HL-60 (cell line): ENCODE measurements around the gene TOP3B.
A peak's percentile ranks its signal among the peaks of the same experiment; 100 is the strongest.

Source experiments
- DNase-seq, 2 experiments: peaks; one replicate each; pipeline ENCODE4 v3.0.0-alpha.2; 2010 to 2020; ENCODE audit warnings: low read depth in 1 of 2, low spot score in 1 of 2
- H3K27ac ChIP-seq: fragments of 250-450 bp; sonication (Bioruptor Pico); replicated peaks from 2 replicates; pipeline ENCODE4 v1.5.1; 2020; ENCODE audit warnings: mild to moderate bottlenecking, moderate library complexity
- H3K27me3 ChIP-seq: fragments of 250-450 bp; sonication (Bioruptor Pico); 2 replicates; pipeline ENCODE4 v1.5.1; 2021; ENCODE audit warnings: mild to moderate bottlenecking, moderate library complexity; ENCODE audit not compliant: insufficient read depth, poor library complexity, severe bottlenecking
- H3K4me3 ChIP-seq: replicated peaks from 2 replicates; pipeline ENCODE4 v1.5.1; 2011; ENCODE audit warnings: mild to moderate bottlenecking, control low read depth, low read length; ENCODE audit not compliant: insufficient read depth
- GABPA ChIP-seq: IDR thresholded peaks from 2 replicates; pipeline ENCODE4 v1.6.1; 2012; ENCODE audit warnings: low read depth
- POLR2AphosphoS5 ChIP-seq: IDR thresholded peaks from 2 replicates; pipeline ENCODE4 v1.6.1; 2012; ENCODE audit warnings: low read depth
- SPI1 ChIP-seq: IDR thresholded peaks from 2 replicates; pipeline ENCODE4 v1.6.1; 2012; ENCODE audit warnings: low read depth, mild to moderate bottlenecking, borderline replicate concordance
- TF ChIP-seq, protein P1 (sequence below): IDR thresholded peaks from one replicate; pipeline ENCODE4 v1.5.1; 2011; ENCODE audit warnings: low read length, control low read depth, inconsistent platforms; ENCODE audit not compliant: insufficient read depth
- TF ChIP-seq, protein P2 (sequence below): IDR thresholded peaks from 2 replicates; pipeline ENCODE4 v1.6.1; 2012; ENCODE audit warnings: low read depth; ENCODE audit not compliant: insufficient replicate concordance

TOP3B gene

GRCh38 chr22:21958360-21959273 is 24.0 kb downstream of the TOP3B start:
- Histone ChIP-seq H3K27me3 (no peaks in the 10 kb centered on the region), H3K27ac (no peak overlapping the region), H3K4me3 (no peak overlapping the region)
- DNase-seq = no peak
- TF ChIP-seq, protein P1, sequence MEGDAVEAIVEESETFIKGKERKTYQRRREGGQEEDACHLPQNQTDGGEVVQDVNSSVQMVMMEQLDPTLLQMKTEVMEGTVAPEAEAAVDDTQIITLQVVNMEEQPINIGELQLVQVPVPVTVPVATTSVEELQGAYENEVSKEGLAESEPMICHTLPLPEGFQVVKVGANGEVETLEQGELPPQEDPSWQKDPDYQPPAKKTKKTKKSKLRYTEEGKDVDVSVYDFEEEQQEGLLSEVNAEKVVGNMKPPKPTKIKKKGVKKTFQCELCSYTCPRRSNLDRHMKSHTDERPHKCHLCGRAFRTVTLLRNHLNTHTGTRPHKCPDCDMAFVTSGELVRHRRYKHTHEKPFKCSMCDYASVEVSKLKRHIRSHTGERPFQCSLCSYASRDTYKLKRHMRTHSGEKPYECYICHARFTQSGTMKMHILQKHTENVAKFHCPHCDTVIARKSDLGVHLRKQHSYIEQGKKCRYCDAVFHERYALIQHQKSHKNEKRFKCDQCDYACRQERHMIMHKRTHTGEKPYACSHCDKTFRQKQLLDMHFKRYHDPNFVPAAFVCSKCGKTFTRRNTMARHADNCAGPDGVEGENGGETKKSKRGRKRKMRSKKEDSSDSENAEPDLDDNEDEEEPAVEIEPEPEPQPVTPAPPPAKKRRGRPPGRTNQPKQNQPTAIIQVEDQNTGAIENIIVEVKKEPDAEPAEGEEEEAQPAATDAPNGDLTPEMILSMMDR = no peak
- no peak; the same call in 1 of the 2 replicates for TF ChIP-seq POLR2AphosphoS5
- no peak for TF ChIP-seq GABPA
- TF ChIP-seq, protein P2, sequence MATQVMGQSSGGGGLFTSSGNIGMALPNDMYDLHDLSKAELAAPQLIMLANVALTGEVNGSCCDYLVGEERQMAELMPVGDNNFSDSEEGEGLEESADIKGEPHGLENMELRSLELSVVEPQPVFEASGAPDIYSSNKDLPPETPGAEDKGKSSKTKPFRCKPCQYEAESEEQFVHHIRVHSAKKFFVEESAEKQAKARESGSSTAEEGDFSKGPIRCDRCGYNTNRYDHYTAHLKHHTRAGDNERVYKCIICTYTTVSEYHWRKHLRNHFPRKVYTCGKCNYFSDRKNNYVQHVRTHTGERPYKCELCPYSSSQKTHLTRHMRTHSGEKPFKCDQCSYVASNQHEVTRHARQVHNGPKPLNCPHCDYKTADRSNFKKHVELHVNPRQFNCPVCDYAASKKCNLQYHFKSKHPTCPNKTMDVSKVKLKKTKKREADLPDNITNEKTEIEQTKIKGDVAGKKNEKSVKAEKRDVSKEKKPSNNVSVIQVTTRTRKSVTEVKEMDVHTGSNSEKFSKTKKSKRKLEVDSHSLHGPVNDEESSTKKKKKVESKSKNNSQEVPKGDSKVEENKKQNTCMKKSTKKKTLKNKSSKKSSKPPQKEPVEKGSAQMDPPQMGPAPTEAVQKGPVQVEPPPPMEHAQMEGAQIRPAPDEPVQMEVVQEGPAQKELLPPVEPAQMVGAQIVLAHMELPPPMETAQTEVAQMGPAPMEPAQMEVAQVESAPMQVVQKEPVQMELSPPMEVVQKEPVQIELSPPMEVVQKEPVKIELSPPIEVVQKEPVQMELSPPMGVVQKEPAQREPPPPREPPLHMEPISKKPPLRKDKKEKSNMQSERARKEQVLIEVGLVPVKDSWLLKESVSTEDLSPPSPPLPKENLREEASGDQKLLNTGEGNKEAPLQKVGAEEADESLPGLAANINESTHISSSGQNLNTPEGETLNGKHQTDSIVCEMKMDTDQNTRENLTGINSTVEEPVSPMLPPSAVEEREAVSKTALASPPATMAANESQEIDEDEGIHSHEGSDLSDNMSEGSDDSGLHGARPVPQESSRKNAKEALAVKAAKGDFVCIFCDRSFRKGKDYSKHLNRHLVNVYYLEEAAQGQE = no peak
- no peak for TF ChIP-seq SPI1

DNA sequence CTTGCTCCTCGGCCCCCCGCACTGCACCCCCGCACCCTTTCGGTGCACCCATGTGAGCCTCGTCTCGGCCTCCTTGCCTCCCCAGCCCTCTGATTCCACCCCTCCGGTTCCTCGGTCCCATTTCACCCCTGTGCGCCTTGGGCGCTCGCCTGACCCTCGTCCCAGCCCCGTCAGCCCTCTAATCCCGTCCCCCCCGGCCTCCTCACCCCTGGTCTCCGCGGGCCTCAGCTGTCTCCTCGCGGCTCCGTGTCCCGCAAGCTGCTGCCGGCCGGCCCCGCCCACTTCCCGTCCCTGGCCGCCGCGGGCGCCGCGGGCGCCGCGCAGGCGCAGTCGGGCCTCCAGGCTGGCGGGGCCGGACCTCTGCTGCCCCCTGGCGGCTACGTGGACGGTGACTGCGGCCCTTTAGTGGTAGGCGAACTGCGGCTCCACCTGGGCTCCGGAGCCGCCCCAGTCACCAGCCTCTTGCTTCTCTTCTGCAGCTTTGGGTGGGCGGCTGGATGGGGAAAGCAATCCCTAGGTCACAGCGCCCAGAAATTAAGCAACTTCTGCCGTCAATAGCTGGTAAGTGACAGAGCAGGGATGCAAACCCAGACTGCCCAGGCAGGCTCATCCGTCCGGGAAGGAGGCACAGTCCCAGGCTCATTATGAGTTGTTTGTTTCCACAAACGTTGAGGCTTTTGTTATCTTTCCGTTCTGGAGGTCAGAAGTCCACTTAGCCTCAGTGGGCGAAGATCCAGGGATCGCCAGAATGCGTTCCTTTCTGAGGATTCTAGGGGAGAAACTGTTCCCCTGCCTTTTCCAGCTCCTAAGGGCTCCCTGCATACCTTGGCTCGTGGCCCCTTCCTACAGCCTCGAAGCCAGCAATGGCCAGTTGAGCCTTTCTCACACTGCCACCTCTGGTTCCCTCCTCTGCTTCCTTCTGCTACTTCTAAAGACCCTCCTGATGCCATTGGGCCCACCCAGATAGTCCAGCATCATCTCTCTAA is 29.7 kb downstream of the TOP3B start, which contains the start of gene PPM1F:
PPM1F (minus strand) TSS at position 263 of the 986 bp plus-strand sequence. CDS start 6,800 bp downstream, outside the sequence.
- no peaks in the 10 kb centered on the region for H3K27me3 ChIP-seq
- peak within 1 kb of the TSS; percentile 89 for H3K4me3 ChIP-seq
- peak within 1 kb of the TSS; percentile 75 for H3K27ac ChIP-seq
- no peak for TF ChIP-seq GABPA
- TF ChIP-seq, protein P1 = peak; percentile 37
- peak; percentile 64; the same call in 1 of the 2 replicates for TF ChIP-seq SPI1
- DNase-seq = peak; percentile 59 to 77

DNA sequence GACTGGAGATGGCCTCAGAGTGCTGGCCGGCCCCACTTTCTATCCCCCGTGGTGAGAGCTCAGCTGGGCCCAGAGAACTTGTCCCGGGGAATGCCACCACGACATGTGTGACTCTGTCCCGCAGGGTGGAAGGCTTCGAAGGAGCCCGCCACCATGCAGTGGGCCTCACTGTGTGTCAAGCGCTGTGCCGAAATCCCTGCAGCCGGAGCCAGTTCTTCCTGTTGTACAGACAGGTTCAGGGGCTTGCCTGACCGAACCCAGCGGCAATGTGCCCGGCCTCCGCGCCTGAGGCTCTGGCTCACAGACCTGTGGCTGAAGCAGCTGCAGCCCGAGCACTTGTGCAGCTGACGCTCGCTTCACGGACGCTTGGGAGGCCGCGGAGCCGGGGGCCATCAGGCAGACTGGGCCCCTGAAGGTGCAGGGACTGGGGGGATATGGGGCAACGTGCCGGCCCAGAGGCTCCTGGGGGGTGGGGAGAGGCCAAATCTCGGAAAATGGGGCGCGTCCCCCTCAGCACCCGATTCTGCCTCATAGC is 30.6 kb downstream of the TOP3B start:
- H3K27me3 ChIP-seq = no peaks in the 10 kb centered on the region
- TF ChIP-seq, protein P1 = no peak
- no peak for TF ChIP-seq SPI1

GRCh38 chr22:21951062-21951461 is 31.5 kb downstream of the TOP3B start:
- TF ChIP-seq, protein P2 = no peak
- peak overlapping the region; percentile 48 for H3K27ac ChIP-seq
- no peaks in the 10 kb centered on the region for H3K27me3 ChIP-seq
- DNase-seq = no peak
- H3K4me3 ChIP-seq = no peak overlapping the region

More for the DNA sequence above, 30.6 kb downstream of the TOP3B start:
- peak; percentile 28 to 49 for DNase-seq
- H3K4me3 ChIP-seq = peak overlapping the region; percentile 89
- H3K27ac ChIP-seq = peak overlapping the region; percentile 75
